DOHH2 (cell line): ENCODE data around the gene ERAL1.

ENCODE experiments used
- H3F3A ChIP-seq: fragments of 200-600 bp; sonication (generic), shearing (Covaris generic); 2 replicates; pipeline ENCODE4 v1.6.0; 2016; ENCODE audit warnings: antibody characterized with exemption, mild to moderate bottlenecking; ENCODE audit not compliant: control insufficient read depth, insufficient read depth
- H3K27ac ChIP-seq: fragments of 200-600 bp; sonication (generic); 2 replicates; pipeline ENCODE4 v1.5.1; 2014; ENCODE audit warnings: low read depth, mild to moderate bottlenecking, low read length, moderate library complexity
- H3K27me3 ChIP-seq: fragments of 200-600 bp; sonication (generic); 2 replicates; pipeline ENCODE4 v1.6.1; 2014; ENCODE audit warnings: mild to moderate bottlenecking, low read length, mixed read lengths; ENCODE audit not compliant: control insufficient read depth
- H3K36me3 ChIP-seq: fragments of 200-600 bp; sonication (generic); 2 replicates; pipeline ENCODE4 v1.6.1; 2014; ENCODE audit warnings: mild to moderate bottlenecking, low read length, moderate library complexity, mixed read lengths; ENCODE audit not compliant: control insufficient read depth
- H3K4me1 ChIP-seq: fragments of 200-600 bp; sonication (generic); 2 replicates; pipeline ENCODE4 v1.6.1; 2014; ENCODE audit warnings: mild to moderate bottlenecking, low read length, mixed read lengths; ENCODE audit not compliant: control insufficient read depth
- H3K4me2 ChIP-seq: fragments of 200-600 bp; sonication (generic); 2 replicates; pipeline ENCODE4 v1.6.0; 2014; ENCODE audit warnings: mild to moderate bottlenecking, low read length, moderate library complexity
- H3K4me3 ChIP-seq: fragments of 200-600 bp; sonication (generic); 2 replicates; pipeline ENCODE4 v1.5.1; 2014; ENCODE audit warnings: mild to moderate bottlenecking, low read length, mixed read lengths
- H3K79me2 ChIP-seq: fragments of 200-600 bp; sonication (generic); 2 replicates; pipeline ENCODE4 v1.6.1; 2014; ENCODE audit warnings: mild to moderate bottlenecking, low read length, mixed read lengths; ENCODE audit not compliant: control insufficient read depth
- H3K9me2 ChIP-seq: fragments of 200-600 bp; sonication (generic); replicated peaks from 2 replicates; pipeline ENCODE4 v1.6.1; 2014; ENCODE audit warnings: mild to moderate bottlenecking, low read length, mixed read lengths; ENCODE audit not compliant: control insufficient read depth
- H3K9me3 ChIP-seq: fragments of 200-600 bp; sonication (generic); 2 replicates; pipeline ENCODE4 v1.6.1; 2014; ENCODE audit warnings: antibody characterized with exemption, low read length, mixed read lengths; ENCODE audit not compliant: control insufficient read depth, insufficient read depth
- H4K20me1 ChIP-seq: fragments of 200-600 bp; sonication (generic); 2 replicates; pipeline ENCODE4 v1.6.0; 2014; ENCODE audit warnings: low read depth, mild to moderate bottlenecking, antibody characterized with exemption, low read length, moderate library complexity; ENCODE audit not compliant: control insufficient read depth, insufficient read depth
- CTCF ChIP-seq: fragments of 200-600 bp; sonication (generic); IDR thresholded peaks from one replicate; pipeline ENCODE4 v1.5.1; 2014; ENCODE audit warnings: antibody characterized with exemption, mild to moderate bottlenecking, low read depth, low read length; ENCODE audit not compliant: poor library complexity, severe bottlenecking
- EZH2phosphoT487 ChIP-seq: fragments of 200-600 bp; sonication (generic); IDR thresholded peaks from 2 replicates; pipeline ENCODE4 v1.6.1; 2017; ENCODE audit warnings: borderline replicate concordance, mild to moderate bottlenecking, antibody characterized with exemption, low read length, moderate library complexity, mixed read lengths

The ERAL1 gene

GRCh38 chr17:28871056-28871579, 16.3 kb downstream of the ERAL1 start:
- H3K9me3 ChIP-seq: no peaks in the 10 kb centered on the region
- peak overlapping the region; percentile 35; the same call in 1 of the 2 replicates for H3K27ac ChIP-seq
- H3K4me3 ChIP-seq: 0 out of 2 replicates have a peak overlapping the region, but pooled peaks have one; percentile 20
- peak overlapping the region; percentile 50 for H3K4me2 ChIP-seq
- no peaks in the 10 kb centered on the region for H4K20me1 ChIP-seq
- no peaks in the 10 kb centered on the region for H3K79me2 ChIP-seq
- H3K4me1 ChIP-seq: peaks cover 19% of the 10 kb centered on the region
- TF ChIP-seq CTCF: no peak
- no peak for TF ChIP-seq EZH2phosphoT487
- H3F3A ChIP-seq: no peaks in the 10 kb centered on the region
- no peaks in the 10 kb centered on the region for H3K27me3 ChIP-seq
- no peaks in the 10 kb centered on the region for H3K9me2 ChIP-seq
- no peaks in the 10 kb centered on the region for H3K36me3 ChIP-seq

GRCh38 chr17:28873839-28874238, 19.0 kb downstream of the ERAL1 start:
- Histone ChIP-seq H3K79me2 (no peaks in the 10 kb centered on the region), H3K9me2 (no peaks in the 10 kb centered on the region), H3K4me3 (no peak overlapping the region), H3K27me3 (no peaks in the 10 kb centered on the region), H3K36me3 (no peaks in the 10 kb centered on the region), H3K4me1 (peaks cover 13% of the 10 kb centered on the region), H3K27ac (no peak overlapping the region), H4K20me1 (no peaks in the 10 kb centered on the region), H3K4me2 (no peak overlapping the region), H3F3A (no peaks in the 10 kb centered on the region), H3K9me3 (no peaks in the 10 kb centered on the region)
- TF ChIP-seq CTCF: no peak
- TF ChIP-seq EZH2phosphoT487: no peak

GRCh38 chr17:28874750-28875149, 19.9 kb downstream of the ERAL1 start:
- Histone ChIP-seq H3K36me3 (0 out of 2 replicates have a peak, but pooled peaks cover 2% of the 10 kb centered on the region), H3K79me2 (no peaks in the 10 kb centered on the region), H3F3A (no peaks in the 10 kb centered on the region), H3K27ac (no peak overlapping the region), H3K9me3 (no peaks in the 10 kb centered on the region), H3K9me2 (no peaks in the 10 kb centered on the region), H4K20me1 (no peaks in the 10 kb centered on the region), H3K4me2 (no peak overlapping the region), H3K27me3 (no peaks in the 10 kb centered on the region), H3K4me1 (peaks cover 13% of the 10 kb centered on the region), H3K4me3 (no peak overlapping the region)
- TF ChIP-seq EZH2phosphoT487 (no peak), CTCF (no peak)
